GM12891 (cell line): ENCODE results near the gene PCNX2.

Experiments used
- POLR2A ChIP-seq: IDR thresholded peaks from 2 replicates; pipeline ENCODE4 v1.6.1; 2011; ENCODE audit warnings: low read depth, low read length, control low read depth
- POLR2AphosphoS5 ChIP-seq: IDR thresholded peaks from 2 replicates; pipeline ENCODE4 v1.6.1; 2011; ENCODE audit warnings: low read depth, low read length, control low read depth
- TAF1 ChIP-seq: IDR thresholded peaks from 2 replicates; pipeline ENCODE4 v1.6.1; 2011; ENCODE audit warnings: low read depth, low read length, control low read depth

DNA sequence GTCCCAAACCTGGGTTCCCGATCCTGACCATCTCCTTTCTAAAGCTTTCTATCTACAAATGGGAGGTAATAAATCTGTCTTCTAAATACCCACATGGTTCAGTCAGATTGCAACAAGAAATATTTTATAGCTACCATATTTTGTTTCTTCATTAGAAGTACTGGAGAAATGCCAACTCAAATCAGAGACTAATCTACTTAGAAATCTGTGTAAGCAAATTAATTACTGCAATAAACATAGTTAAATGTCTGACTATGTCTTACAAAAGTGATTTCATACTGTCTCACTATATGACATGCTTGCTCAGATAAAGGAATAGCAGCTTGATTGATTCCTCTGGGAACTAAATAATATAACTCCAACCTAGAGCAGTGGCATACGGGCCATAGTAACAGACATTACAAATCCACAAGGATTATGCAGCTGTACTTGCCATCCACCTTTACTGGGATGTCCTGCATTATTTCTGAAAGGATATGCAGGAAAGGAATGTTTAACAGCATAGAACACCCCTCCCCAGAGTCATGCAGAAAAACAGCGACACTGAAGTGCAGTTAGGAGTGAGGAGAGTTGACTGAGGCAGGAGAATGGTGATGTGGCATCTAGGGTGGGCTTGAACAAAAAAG, 80.3 kb downstream of the PCNX2 start:
- TF ChIP-seq POLR2A (no peak), TAF1 (no peak), POLR2AphosphoS5 (no peak)
